Fibroblast of pulmonary artery (primary cell): ENCODE data around the gene LPP.

Experiments used
- DNase-seq: peaks from one replicate; pipeline ENCODE4 v3.0.0-alpha.2; 2010; ENCODE audit warnings: low read depth
- H3K4me3 ChIP-seq: replicated peaks from 2 replicates; pipeline ENCODE4 v1.5.1; 2011; ENCODE audit warnings: low read depth, mild to moderate bottlenecking, control low read depth, low read length, moderate library complexity
- TF ChIP-seq, protein P1 (sequence below): IDR thresholded peaks from 2 replicates; pipeline ENCODE4 v1.5.1; 2011; ENCODE audit warnings: mild to moderate bottlenecking, control low read depth, low read length, inconsistent platforms; ENCODE audit errors: missing control alignments

LPP gene

DNA sequence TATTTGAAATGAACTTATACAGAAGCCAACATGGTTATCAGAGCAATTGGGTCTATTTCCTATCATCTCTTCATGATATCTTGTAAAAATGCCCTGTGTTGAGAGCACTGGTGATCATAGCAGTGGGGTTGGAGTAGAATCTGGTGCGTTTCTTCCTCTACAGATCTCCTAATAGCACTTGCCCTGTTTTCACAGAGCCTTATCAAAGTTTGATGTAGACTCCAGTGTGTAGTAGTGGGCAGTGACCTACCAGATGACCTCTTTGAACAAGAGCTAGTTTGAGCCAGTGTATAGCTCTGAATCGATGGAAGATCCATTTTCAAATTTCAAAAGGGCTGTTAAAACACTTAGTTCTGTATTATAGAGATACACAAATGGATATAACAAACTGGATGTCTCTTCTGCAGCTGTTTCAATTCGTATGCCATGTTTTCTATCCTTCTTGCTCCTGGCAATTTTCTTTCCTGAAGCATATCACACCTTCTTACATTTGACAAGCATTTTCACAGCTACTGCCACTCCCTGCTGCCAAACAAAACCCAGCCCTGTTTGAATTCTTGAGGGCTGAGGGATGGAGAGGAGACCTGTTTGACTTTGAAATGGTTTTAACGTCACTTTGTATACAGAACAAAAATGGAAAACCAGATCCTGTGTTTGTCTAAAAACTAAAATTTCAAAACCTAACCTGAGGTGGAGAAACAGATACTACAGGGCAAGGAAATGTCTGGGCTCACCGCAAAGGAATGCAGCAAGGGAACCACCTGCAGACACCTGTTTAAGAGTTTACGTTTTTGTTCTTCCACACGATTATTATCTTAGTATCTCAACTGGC, 663.4 kb downstream of the LPP start:
- no peak overlapping the region for H3K4me3 ChIP-seq
- TF ChIP-seq, protein P1, sequence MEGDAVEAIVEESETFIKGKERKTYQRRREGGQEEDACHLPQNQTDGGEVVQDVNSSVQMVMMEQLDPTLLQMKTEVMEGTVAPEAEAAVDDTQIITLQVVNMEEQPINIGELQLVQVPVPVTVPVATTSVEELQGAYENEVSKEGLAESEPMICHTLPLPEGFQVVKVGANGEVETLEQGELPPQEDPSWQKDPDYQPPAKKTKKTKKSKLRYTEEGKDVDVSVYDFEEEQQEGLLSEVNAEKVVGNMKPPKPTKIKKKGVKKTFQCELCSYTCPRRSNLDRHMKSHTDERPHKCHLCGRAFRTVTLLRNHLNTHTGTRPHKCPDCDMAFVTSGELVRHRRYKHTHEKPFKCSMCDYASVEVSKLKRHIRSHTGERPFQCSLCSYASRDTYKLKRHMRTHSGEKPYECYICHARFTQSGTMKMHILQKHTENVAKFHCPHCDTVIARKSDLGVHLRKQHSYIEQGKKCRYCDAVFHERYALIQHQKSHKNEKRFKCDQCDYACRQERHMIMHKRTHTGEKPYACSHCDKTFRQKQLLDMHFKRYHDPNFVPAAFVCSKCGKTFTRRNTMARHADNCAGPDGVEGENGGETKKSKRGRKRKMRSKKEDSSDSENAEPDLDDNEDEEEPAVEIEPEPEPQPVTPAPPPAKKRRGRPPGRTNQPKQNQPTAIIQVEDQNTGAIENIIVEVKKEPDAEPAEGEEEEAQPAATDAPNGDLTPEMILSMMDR: no peak
- DNase-seq: no peak

DNA sequence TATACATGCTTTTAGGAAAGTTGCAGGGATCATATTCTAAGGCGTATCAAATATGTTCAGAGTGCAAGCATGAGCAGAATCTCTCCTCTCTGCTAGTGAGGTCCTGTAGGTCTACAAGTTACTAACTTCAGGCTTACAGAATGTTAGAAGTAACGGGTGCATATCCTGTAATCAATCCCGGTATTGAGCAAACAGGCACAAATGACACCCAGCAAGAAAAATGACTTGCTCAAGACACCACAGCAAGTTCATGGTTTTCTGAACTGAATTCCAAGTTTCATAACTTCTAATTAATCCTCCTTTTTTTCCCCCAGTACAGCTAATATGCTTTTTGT, 663.9 kb downstream of the LPP start:
- TF ChIP-seq, protein P1: no peak
- H3K4me3 ChIP-seq: no peak overlapping the region
- no peak for DNase-seq

- TF ChIP-seq, protein P1: no peak
- no peak for DNase-seq
- no peak overlapping the region for H3K4me3 ChIP-seq
Measured at GRCh38 chr3:188818282-188818681, 664.3 kb downstream of the LPP start.

GRCh38 chr3:188819939-188820338, 666.0 kb downstream of the LPP start:
- TF ChIP-seq, protein P1: no peak
- no peak overlapping the region for H3K4me3 ChIP-seq
- DNase-seq: peak; percentile 77

DNA sequence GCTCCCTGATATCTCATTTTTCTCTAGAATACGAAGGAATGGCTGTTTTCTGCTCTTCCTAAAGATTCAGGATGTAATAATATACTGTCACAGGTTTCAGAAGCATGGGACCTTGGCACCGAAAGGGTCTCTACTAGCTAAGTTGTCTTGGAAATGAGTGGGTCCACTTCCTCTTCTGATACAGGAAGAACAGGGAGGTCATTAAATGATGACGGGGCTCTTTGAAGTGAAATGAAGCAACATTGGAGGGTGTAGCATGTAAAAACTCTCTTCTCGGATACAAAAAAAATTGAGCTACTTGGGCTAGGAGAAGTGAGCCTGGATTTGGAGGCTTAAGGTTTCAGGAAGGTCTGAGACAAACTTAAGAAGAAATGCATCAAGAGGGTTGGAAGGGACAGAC, 668.0 kb downstream of the LPP start:
- no peak for DNase-seq
- H3K4me3 ChIP-seq: no peak overlapping the region
- TF ChIP-seq, protein P1: no peak

GRCh38 chr3:188822411-188822810, 668.5 kb downstream of the LPP start:
- TF ChIP-seq, protein P1: no peak
- H3K4me3 ChIP-seq: no peak overlapping the region
- DNase-seq: no peak

DNA sequence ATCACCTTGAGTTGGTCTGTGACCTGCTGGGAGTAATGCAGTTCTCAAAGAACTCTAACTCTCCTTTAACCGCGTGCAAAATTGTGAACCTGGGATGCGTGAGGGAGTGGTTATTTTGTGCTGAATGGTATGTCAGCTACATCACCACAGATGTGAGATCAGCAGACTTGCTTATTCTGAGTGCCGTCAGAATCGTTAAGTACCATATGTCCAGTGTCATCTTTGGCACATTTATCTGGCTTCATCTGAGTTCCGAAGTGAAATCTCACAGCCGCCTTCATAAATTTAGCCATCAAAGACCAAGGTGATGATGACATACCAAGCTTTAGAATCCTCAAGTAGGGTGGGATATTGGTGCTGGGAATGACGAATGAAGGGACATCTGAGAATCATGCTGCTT, 670.6 kb downstream of the LPP start:
- TF ChIP-seq, protein P1: no peak
- H3K4me3 ChIP-seq: no peak overlapping the region
- DNase-seq: no peak
